K562 (cell line): ENCODE results near the gene STXBP5L. TPM values are rescaled to one million over a fixed set of nuclear protein-coding genes. Genes with fewer than 3 reads are reported as not detected.

Experiments used
- ATAC-seq: fragments of 200-7000 bp; cut with Tn5 transposase; 3 replicates; pipeline ENCODE4 v1.9.1; 2020; ENCODE audit warnings: moderate library complexity
- BruUV-seq: library from RNA; stranded (reverse); fragments of 400-500 nt; replicated peaks from 2 replicates; lab custom pipeline; 2021; lab: Mats Ljungman, UMichigan
- CTCF ChIA-PET: fragments of 300-600 bp; formaldehyde crosslinking; extraction: SDS; loops from one replicate; lab custom pipeline; 2021; ENCODE audit warnings: low intra/inter-chr PET ratio; lab: Yijun Ruan, JAX
- POLR2A ChIA-PET: fragments of 300-600, 350-650 bp; sonication (Branson Sonifier 250); formaldehyde crosslinking; extraction: SDS; loops from one replicate; lab custom pipeline; 2021; ENCODE audit warnings: antibody characterized with exemption, inconsistent platforms; lab: Yijun Ruan, JAX
- DNase-seq, 4 experiments: peaks; one replicate each; pipeline versions ENCODE4 v3.0.0 to v3.0.0-alpha.2; 2011 to 2018; ENCODE audit warnings: low spot score in 3 of 4, mixed read lengths in 3 of 4; ENCODE audit errors: extremely low read depth in 1 of 4
- FAIRE-seq: peaks from 2 replicates; lab custom pipeline; 2011; peaks lifted over from hg19 to GRCh38; lab: Jason Lieb, UNC
- H2AFZ ChIP-seq: 2 replicates; pipeline ENCODE4 v1.6.0; 2011; ENCODE audit warnings: low read depth, low read length, control low read depth, inconsistent platforms
- H3K27ac ChIP-seq: fragments of 200-600 bp; 3 replicates; pipeline ENCODE4 v1.8.0; 2011; ENCODE audit warnings: low read depth, mild to moderate bottlenecking, control low read depth, inconsistent platforms, low read length, moderate library complexity, mixed read lengths; ENCODE audit errors: extremely low read depth
- H3K27me3 ChIP-seq, 2 experiments: fragments of 300-600 bp in 1 of 2; 2 replicates in 1 of 2; 3 replicates in 1 of 2; pipeline versions ENCODE4 v1.6.0 to v1.8.0; 2011; ENCODE audit warnings: inconsistent platforms in 2 of 2, low read length in 2 of 2, mild to moderate bottlenecking in 1 of 2, mixed read lengths in 1 of 2, moderate library complexity in 1 of 2; ENCODE audit not compliant: control insufficient read depth in 2 of 2, insufficient read depth in 2 of 2
- H3K36me3 ChIP-seq: fragments of 300-600 bp; 3 replicates; pipeline ENCODE4 v1.8.0; 2011; ENCODE audit warnings: mild to moderate bottlenecking, low read length, inconsistent platforms; ENCODE audit not compliant: control insufficient read depth, insufficient read depth
- H3K4me1 ChIP-seq, 2 experiments: fragments of 200-600 bp in 1 of 2; replicated peaks in 1 of 2; 2 replicates in 1 of 2; 3 replicates in 1 of 2; pipeline versions ENCODE4 v1.5.1 to v1.8.0; 2011; ENCODE audit warnings: inconsistent platforms in 2 of 2, low read length in 2 of 2, mild to moderate bottlenecking in 1 of 2, mixed read lengths in 1 of 2, moderate library complexity in 1 of 2; ENCODE audit not compliant: control insufficient read depth in 2 of 2, insufficient read depth in 2 of 2
- H3K4me2 ChIP-seq: 2 replicates; pipeline ENCODE4 v1.6.1; 2011; ENCODE audit warnings: low read length, control low read depth, inconsistent platforms, mixed read lengths; ENCODE audit not compliant: insufficient read depth
- H3K4me3 ChIP-seq: fragments of 200-600 bp; sonication (generic), shearing (Covaris generic); 2 replicates; pipeline ENCODE4 v1.5.1; 2016; ENCODE audit warnings: control low read depth, inconsistent platforms
- H3K79me2 ChIP-seq: fragments of 200-600 bp; 3 replicates; pipeline ENCODE4 v1.8.0; 2011; ENCODE audit warnings: low read length, inconsistent platforms; ENCODE audit not compliant: control insufficient read depth, insufficient read depth
- H3K9ac ChIP-seq, 2 experiments: 2 replicates each; pipeline versions ENCODE4 v1.6.0 to v1.6.1; 2011; ENCODE audit warnings: low read depth in 2 of 2, low read length in 2 of 2, control low read depth in 1 of 2, inconsistent platforms in 1 of 2, mild to moderate bottlenecking in 1 of 2, mixed read lengths in 1 of 2; ENCODE audit not compliant: insufficient read depth in 1 of 2
- H3K9me1 ChIP-seq: one replicate; pipeline ENCODE4 v1.6.0; 2011; ENCODE audit warnings: inconsistent platforms, mild to moderate bottlenecking, low read length, moderate library complexity; ENCODE audit not compliant: control insufficient read depth, insufficient read depth
- H3K9me3 ChIP-seq: replicated peaks from 2 replicates; pipeline ENCODE4 v1.5.1; 2011; ENCODE audit warnings: low read depth, low read length, inconsistent platforms; ENCODE audit not compliant: control insufficient read depth, insufficient read depth
- H4K20me1 ChIP-seq: replicated peaks from 2 replicates; pipeline ENCODE4 v1.6.1; 2011; ENCODE audit warnings: low read length, inconsistent platforms, mixed read lengths; ENCODE audit not compliant: control insufficient read depth, insufficient read depth
- BRCA1 ChIP-seq, 2 experiments: fragments of 450-650 bp in 1 of 2; sonication (generic) in 1 of 2; formaldehyde crosslinking in 1 of 2; IDR thresholded peaks; 2 replicates each; pipeline versions ENCODE4 v1.5.0 to v1.6.1; 2017 to 2020; ENCODE audit warnings: mild to moderate bottlenecking in 1 of 2, missing genetic modification reagents in 1 of 2
- HMG20B ChIP-seq: fragments of 250-450 bp; sonication (Bioruptor Pico); IDR thresholded peaks from 2 replicates; pipeline ENCODE4 v1.5.0; 2021; ENCODE audit warnings: mild to moderate bottlenecking
- MECOM ChIP-seq: fragments of 250-450 bp; sonication (Bioruptor Pico); IDR thresholded peaks from 2 replicates; pipeline ENCODE4 v1.8.0; 2022; ENCODE audit warnings: inconsistent platforms
- SP2 ChIP-seq: IDR thresholded peaks from 2 replicates; pipeline ENCODE4 v1.6.1; 2011; ENCODE audit warnings: mild to moderate bottlenecking, low read depth, low read length, moderate library complexity; ENCODE audit not compliant: poor library complexity, severe bottlenecking; ENCODE audit errors: extremely low read depth
- SRF ChIP-seq, 2 experiments: fragments of 250-450, 450-650 bp in 1 of 2; sonication (Bioruptor Pico) in 1 of 2; sonication (generic) in 1 of 2; formaldehyde crosslinking; IDR thresholded peaks; 2 replicates each; pipeline versions ENCODE4 v1.5.0 to v1.5.1; 2020 to 2022; ENCODE audit warnings: mild to moderate bottlenecking in 1 of 2, missing genetic modification reagents in 1 of 2
- TARDBP ChIP-seq: fragments of 450-650 bp; IDR thresholded peaks from 2 replicates; pipeline ENCODE4 v1.6.1; 2016
- WGBS: fragments of 100-300 bp; shearing (Covaris generic); methylation state at CpG from one replicate; pipeline ENCODE4 v1.1.6; 2016; ENCODE audit warnings: low coverage, mixed read lengths; ENCODE audit not compliant: insufficient coverage; ENCODE audit errors: missing lambda C conversion rate; 5-methylcytosine and 5-hydroxymethylcytosine counted together
- in situ Hi-C: fragments of 300-500 bp; cut with MboI; formaldehyde crosslinking; loops from 4 replicates; pipeline ENCODE4 v1.15.0; 2018; ENCODE audit warnings: inconsistent platforms, mixed read lengths
- intact Hi-C: fragments of 100-400 bp; cut with micrococcal nuclease; formaldehyde crosslinking; loops from 2 replicates; pipeline ENCODE4 v1.14.2; 2022
- polyA plus RNA-seq, 8 experiments: library from polyadenylated mRNA; depleted of rRNA in 4 of 8; stranded (reverse) in 5 of 8; unstranded in 3 of 8; fragments of >200 nt; fragmentation: Nextera tagmentation in 2 of 8; fragmentation: Illumina TruSeq in 1 of 8; extraction: Ambion mirVana in 2 of 8; extraction: Trizol in 1 of 8; gene quantifications; 2 replicates each; pipeline versions ENCODE4 v1.2.1 to v1.2.3, GENCODE V29; 2011 to 2014; ENCODE audit warnings: inconsistent platforms in 1 of 8, missing spikeins in 1 of 8
- total RNA-seq, 7 experiments: library from RNA; depleted of rRNA in 6 of 7; stranded (reverse); fragments of >200 nt in 6 of 7; fragmentation: Illumina TruSeq in 2 of 7; extraction: Trizol in 2 of 7; gene quantifications; 2 replicates each; pipeline versions ENCODE4 v1.2.1 to v1.2.3, GENCODE V29; 2011 to 2021; ENCODE audit warnings: low replicate concordance in 1 of 7
- TF ChIP-seq, protein P1 (sequence below), 2 experiments: fragments of 450-650 bp in 1 of 2; IDR thresholded peaks; 2 replicates each; pipeline ENCODE4 v1.6.1; 2011 to 2017; ENCODE audit warnings: low read depth in 2 of 2, antibody characterized with exemption in 1 of 2, borderline replicate concordance in 1 of 2, low read length in 1 of 2, mild to moderate bottlenecking in 1 of 2, mixed read lengths in 1 of 2; ENCODE audit not compliant: control insufficient read depth in 1 of 2

STXBP5L gene
- total and polyA plus RNA-seq, 9 of the 15 experiments (the other 6 are each of a cell fraction or from before 2014, with no cell fraction given) = 0.03 to 0.04 (median 0.03) TPM; not detected in 6

DNA sequence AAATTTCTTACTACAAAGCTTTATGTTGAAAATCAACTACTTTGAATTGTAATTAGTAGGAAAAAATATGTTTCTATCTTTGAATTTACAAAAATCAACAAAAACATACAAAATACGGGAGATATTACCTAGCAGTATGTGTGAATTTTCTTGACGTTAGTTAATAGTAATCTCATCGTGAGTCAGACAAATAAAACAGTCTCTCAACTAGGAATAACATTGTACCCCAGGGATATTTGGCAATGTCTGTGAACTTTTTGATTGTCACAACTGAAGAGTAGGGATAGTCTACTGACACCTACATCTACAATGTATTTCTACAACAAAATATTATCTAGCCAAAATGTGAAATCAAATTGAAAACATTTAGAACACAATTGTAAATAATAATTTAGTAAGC lies 387.4 kb downstream of the STXBP5L start:
- Histone ChIP-seq H3K9ac (no peak overlapping the region), H3K4me2 (no peak overlapping the region), H3K4me1 (no peaks in the 10 kb centered on the region), H3K27me3 (no peaks in the 10 kb centered on the region), H3K79me2 (no peaks in the 10 kb centered on the region), H2AFZ (no peak overlapping the region), H3K9me3 (no peaks in the 10 kb centered on the region), H3K9me1 (no peaks in the 10 kb centered on the region), H3K36me3 (no peaks in the 10 kb centered on the region), H3K4me3 (no peak overlapping the region), H3K27ac (no peak overlapping the region), H4K20me1 (no peaks in the 10 kb centered on the region)
- DNase-seq (no peak), ATAC-seq (no peak), FAIRE-seq (no peak)
- intact Hi-C loops = no loop called here
- in situ Hi-C loops = no loop called here
- BruUV-seq = no TSS peak
- no peak for TF ChIP-seq SRF (CRISPR knock-in tag; IDR thresholded peaks at IDR 0.05)
- no peak for TF ChIP-seq BRCA1 (IDR thresholded peaks at IDR 0.05)
- TF ChIP-seq BRCA1 (CRISPR knock-in tag; IDR thresholded peaks at IDR 0.05) = no peak
- TF ChIP-seq HMG20B = no peak
- TF ChIP-seq MECOM (CRISPR knock-in tag) = no peak
- TF ChIP-seq SP2 = no peak
- TF ChIP-seq, protein P1, sequence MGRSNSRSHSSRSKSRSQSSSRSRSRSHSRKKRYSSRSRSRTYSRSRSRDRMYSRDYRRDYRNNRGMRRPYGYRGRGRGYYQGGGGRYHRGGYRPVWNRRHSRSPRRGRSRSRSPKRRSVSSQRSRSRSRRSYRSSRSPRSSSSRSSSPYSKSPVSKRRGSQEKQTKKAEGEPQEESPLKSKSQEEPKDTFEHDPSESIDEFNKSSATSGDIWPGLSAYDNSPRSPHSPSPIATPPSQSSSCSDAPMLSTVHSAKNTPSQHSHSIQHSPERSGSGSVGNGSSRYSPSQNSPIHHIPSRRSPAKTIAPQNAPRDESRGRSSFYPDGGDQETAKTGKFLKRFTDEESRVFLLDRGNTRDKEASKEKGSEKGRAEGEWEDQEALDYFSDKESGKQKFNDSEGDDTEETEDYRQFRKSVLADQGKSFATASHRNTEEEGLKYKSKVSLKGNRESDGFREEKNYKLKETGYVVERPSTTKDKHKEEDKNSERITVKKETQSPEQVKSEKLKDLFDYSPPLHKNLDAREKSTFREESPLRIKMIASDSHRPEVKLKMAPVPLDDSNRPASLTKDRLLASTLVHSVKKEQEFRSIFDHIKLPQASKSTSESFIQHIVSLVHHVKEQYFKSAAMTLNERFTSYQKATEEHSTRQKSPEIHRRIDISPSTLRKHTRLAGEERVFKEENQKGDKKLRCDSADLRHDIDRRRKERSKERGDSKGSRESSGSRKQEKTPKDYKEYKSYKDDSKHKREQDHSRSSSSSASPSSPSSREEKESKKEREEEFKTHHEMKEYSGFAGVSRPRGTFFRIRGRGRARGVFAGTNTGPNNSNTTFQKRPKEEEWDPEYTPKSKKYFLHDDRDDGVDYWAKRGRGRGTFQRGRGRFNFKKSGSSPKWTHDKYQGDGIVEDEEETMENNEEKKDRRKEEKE (IDR thresholded peaks at IDR 0.05; ENCODE audit: borderline replicate concordance in 1 of 2, control insufficient read depth in 1 of 2, low read depth in 2 of 2, low read length in 1 of 2) = no peak
- TF ChIP-seq TARDBP = no peak
- POLR2A ChIA-PET = no interaction called here
- WGBS = 0% methylated on average over 2 of the region's 3 CpGs
- CTCF ChIA-PET = no interaction called here
